KMS-11 (cell line): ENCODE measurements around the gene BACE1.

ENCODE experiments used
- H2AFZ ChIP-seq: fragments of 200-600 bp; sonication (generic); 2 replicates; pipeline ENCODE4 v1.6.1; 2016; ENCODE audit warnings: antibody characterized with exemption, mixed run types, low read depth
- H3K27ac ChIP-seq: fragments of 200-600 bp; sonication (generic); 2 replicates; pipeline ENCODE4 v1.6.1; 2016; ENCODE audit warnings: mild to moderate bottlenecking, mixed run types
- H3K27me3 ChIP-seq: fragments of 200-600 bp; sonication (generic); 2 replicates; pipeline ENCODE4 v1.6.1; 2017; ENCODE audit warnings: mild to moderate bottlenecking, low read depth, mixed run types, moderate library complexity; ENCODE audit not compliant: insufficient read depth
- H3K36me3 ChIP-seq: fragments of 200-600 bp; sonication (generic); 2 replicates; pipeline ENCODE4 v1.6.1; 2017; ENCODE audit warnings: mild to moderate bottlenecking, mixed run types; ENCODE audit not compliant: insufficient read depth
- H3K4me1 ChIP-seq: fragments of 200-600 bp; sonication (generic); 2 replicates; pipeline ENCODE4 v1.6.1; 2016; ENCODE audit warnings: mild to moderate bottlenecking, low read depth, mixed run types; ENCODE audit not compliant: poor library complexity, severe bottlenecking
- H3K4me2 ChIP-seq: fragments of 200-600 bp; sonication (generic); 2 replicates; pipeline ENCODE4 v1.7.0; 2016; ENCODE audit warnings: mild to moderate bottlenecking, mixed run types
- H3K4me3 ChIP-seq: fragments of 200-600 bp; sonication (generic); IDR thresholded peaks from 2 replicates; pipeline ENCODE4 v1.6.1; 2017; ENCODE audit warnings: low read depth, low read length, mixed read lengths; ENCODE audit not compliant: insufficient read depth
- H3K79me2 ChIP-seq: fragments of 200-600 bp; sonication (generic); 2 replicates; pipeline ENCODE4 v1.6.1; 2016; ENCODE audit warnings: low read depth, mixed run types; ENCODE audit not compliant: insufficient read depth
- H3K9ac ChIP-seq: fragments of 200-600 bp; sonication (generic); 2 replicates; pipeline ENCODE4 v1.6.1; 2016; ENCODE audit warnings: mild to moderate bottlenecking, mixed run types
- H4K20me1 ChIP-seq: fragments of 200-600 bp; sonication (generic); 2 replicates; pipeline ENCODE4 v1.6.1; 2016; ENCODE audit warnings: mild to moderate bottlenecking, mixed run types; ENCODE audit not compliant: insufficient read depth
- TF ChIP-seq, protein P1 (sequence below): fragments of 200-600 bp; sonication (generic); conservative IDR thresholded peaks from 2 replicates; pipeline ENCODE4 v1.6.1; 2017; ENCODE audit warnings: low read depth, mild to moderate bottlenecking, antibody characterized with exemption, low read length, moderate library complexity, mixed read lengths

The BACE1 gene

DNA sequence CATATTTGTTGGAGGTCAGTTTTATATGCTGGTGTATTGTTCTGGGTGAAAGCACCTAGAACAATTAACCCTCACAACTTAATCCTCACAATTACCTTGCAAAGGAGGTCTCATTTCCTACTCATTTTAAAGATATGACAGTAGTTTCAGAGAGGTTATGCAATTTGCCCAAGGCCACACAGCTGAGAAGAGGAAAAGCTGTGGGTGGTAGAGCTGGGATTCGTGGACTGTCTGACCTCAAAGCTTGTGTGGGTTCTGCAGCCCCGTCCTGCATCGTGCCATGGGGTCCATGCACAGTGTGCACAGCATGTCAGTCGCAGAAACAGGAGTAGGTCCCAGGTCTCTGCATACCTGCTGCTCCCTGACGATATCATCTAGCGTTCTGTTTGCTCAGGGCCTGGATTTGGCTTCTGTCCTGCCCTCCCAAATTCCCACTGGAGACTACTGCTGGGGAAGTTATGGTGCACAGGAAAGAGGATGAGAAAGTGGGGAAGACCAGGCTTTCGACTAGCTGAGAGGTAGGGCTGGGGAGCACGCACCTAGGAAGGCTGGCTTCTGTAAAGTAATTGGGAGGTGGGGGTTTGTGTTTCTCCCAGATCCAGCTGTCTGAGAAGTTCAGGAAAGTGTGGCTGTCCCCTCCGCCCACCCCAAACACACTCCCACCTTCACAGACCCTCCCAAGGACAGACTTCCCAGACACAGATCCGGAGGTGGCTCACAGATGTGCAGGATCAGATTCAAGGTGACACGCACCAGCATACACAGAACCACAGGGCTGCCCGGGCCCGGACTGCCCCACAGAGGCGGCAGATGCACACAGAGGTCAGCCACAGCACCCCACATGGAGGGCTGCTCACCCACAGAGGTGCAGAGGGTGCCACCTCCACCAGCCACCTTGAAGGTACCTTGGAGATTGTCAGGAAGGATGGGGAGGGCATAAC lies 2.0 kb downstream of the BACE1 start:
- Histone ChIP-seq H3K79me2 (no peaks in the 10 kb centered on the region), H3K4me1 (no peaks in the 10 kb centered on the region), H4K20me1 (no peaks in the 10 kb centered on the region), H3K9ac (no peak overlapping the region), H3K4me2 (no peak overlapping the region), H3K27ac (no peak overlapping the region), H3K27me3 (no peaks in the 10 kb centered on the region), H3K4me3 (no peak overlapping the region), H3K36me3 (no peaks in the 10 kb centered on the region), H2AFZ (no peak overlapping the region)
- TF ChIP-seq, protein P1, sequence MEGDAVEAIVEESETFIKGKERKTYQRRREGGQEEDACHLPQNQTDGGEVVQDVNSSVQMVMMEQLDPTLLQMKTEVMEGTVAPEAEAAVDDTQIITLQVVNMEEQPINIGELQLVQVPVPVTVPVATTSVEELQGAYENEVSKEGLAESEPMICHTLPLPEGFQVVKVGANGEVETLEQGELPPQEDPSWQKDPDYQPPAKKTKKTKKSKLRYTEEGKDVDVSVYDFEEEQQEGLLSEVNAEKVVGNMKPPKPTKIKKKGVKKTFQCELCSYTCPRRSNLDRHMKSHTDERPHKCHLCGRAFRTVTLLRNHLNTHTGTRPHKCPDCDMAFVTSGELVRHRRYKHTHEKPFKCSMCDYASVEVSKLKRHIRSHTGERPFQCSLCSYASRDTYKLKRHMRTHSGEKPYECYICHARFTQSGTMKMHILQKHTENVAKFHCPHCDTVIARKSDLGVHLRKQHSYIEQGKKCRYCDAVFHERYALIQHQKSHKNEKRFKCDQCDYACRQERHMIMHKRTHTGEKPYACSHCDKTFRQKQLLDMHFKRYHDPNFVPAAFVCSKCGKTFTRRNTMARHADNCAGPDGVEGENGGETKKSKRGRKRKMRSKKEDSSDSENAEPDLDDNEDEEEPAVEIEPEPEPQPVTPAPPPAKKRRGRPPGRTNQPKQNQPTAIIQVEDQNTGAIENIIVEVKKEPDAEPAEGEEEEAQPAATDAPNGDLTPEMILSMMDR = no peak

DNA sequence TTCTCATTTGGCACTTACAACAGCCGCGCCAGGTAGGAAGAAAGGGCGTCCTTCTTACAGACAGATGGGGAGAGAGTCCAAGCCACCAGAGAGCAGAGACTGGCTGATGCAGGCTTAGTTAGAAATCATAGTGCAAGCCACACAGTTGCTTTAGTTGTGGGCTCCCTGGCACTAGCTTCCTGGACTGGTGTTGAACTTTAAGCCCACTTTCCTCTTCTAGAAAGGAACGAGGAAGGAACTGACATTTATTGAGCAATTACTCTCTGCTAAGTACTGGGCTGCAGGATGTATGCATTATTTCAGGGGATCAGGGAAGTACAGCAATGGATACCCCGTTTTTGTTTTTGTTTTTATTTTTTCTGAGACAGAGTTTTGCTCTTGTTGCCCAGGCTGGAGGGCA lies 3.0 kb downstream of the BACE1 start:
- Histone ChIP-seq H4K20me1 (no peaks in the 10 kb centered on the region), H3K4me1 (no peaks in the 10 kb centered on the region), H3K27ac (no peak overlapping the region), H3K79me2 (no peaks in the 10 kb centered on the region), H2AFZ (no peak overlapping the region), H3K27me3 (no peaks in the 10 kb centered on the region), H3K9ac (no peak overlapping the region), H3K4me2 (no peak overlapping the region), H3K36me3 (no peaks in the 10 kb centered on the region), H3K4me3 (no peak overlapping the region)
- TF ChIP-seq, protein P1 = no peak

DNA sequence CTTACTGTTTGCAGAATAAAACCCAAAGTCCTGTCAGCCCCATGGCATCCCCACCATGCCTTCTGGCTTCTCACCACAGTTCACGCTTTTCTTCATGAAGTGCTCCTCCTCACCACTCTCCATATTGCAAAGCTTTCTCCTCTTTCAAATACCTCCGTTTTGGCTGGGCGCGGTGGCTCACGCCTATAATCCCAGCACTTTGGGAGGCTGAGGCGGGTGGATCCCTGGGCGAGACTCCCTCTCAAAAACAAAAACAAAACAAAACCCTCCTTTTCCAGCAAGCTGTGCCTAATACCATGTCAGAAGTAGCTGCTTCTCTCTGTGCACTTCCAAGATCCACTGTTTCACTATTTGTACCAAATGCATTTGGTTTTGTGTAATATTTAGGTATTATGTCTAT lies 6.7 kb downstream of the BACE1 start:
- Histone ChIP-seq H3K4me2 (no peak overlapping the region), H3K9ac (no peak overlapping the region), H4K20me1 (no peaks in the 10 kb centered on the region), H3K27me3 (no peaks in the 10 kb centered on the region), H3K79me2 (no peaks in the 10 kb centered on the region), H3K4me3 (no peak overlapping the region), H3K36me3 (no peaks in the 10 kb centered on the region), H3K27ac (no peak overlapping the region), H3K4me1 (no peaks in the 10 kb centered on the region), H2AFZ (no peak overlapping the region)
- TF ChIP-seq, protein P1 = no peak

DNA sequence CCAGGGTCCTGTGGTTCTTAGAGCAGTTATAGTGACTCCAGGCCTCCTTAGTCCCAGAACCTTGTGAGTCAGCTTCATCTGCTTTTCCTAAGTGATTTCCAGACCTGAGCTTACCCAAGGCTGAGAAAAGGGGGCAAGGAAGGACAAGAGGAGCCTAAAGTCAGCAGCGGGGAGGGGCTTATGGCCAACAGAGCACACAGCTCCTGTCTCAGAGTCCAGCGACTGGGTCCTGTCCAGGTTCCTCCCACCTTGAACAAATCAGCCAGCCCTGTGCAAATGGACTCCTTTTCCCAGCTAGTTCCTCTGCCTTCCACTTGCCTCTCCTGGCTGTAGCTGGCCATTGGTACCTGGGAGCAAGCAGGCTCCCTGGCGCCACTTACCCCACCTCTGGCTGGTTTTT lies 10.9 kb downstream of the BACE1 start:
- Histone ChIP-seq H3K4me2 (no peak overlapping the region), H3K79me2 (no peaks in the 10 kb centered on the region), H3K4me1 (no peaks in the 10 kb centered on the region), H3K36me3 (no peaks in the 10 kb centered on the region), H4K20me1 (no peaks in the 10 kb centered on the region), H3K9ac (no peak overlapping the region), H3K27ac (no peak overlapping the region), H3K27me3 (no peaks in the 10 kb centered on the region), H3K4me3 (no peak overlapping the region), H2AFZ (no peak overlapping the region)
- TF ChIP-seq, protein P1 = no peak
